ENCODE data around the gene NRARP. TPM values are rescaled to one million over a fixed set of nuclear protein-coding genes. Genes with fewer than 3 reads are reported as not detected.

The NRARP gene
- total RNA-seq, 1 donor from 2014 or later = 170 TPM

DNA sequence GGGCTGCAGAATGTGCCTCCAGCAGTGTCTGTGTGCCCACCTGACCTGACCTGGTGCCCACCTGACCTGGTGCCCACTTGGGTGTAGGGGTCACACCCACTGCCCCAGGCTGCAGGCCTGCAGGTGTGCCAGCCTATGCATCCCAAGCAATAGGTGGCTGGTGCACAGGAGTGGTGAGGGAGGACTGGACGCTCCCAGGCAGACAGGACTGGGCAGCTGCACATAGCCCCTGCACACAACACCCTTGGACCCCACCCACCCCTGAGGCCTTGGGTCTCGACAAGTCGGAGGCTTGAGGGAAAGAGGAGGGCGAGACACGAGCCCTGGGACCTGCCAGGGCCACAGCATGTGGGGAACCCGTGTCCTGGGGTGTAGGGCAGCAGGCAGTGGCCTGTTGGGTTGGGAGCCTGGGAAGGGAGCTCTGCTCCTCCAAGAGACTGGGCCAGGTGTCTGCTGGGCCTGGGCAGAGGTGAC lies 10.8 kb upstream of the NRARP start:
- TF ChIP-seq CTCF (IDR thresholded peaks at IDR 0.05; ENCODE audit: unreplicated experiment) = no peak
- no peak overlapping the region for H3K4me3 Mint-ChIP-seq (ENCODE audit: unreplicated experiment)
- no peaks in the 10 kb centered on the region for H3K9me3 Mint-ChIP-seq (ENCODE audit: unreplicated experiment)
- H3K4me1 Mint-ChIP-seq (ENCODE audit: unreplicated experiment) = no peaks in the 10 kb centered on the region
- DNase-seq (ENCODE audit: low spot score) = no peak
- no peak overlapping the region for H3K27ac Mint-ChIP-seq (ENCODE audit: unreplicated experiment)
- H3K36me3 Mint-ChIP-seq (ENCODE audit: low read depth, unreplicated experiment) = no peaks in the 10 kb centered on the region
- H3K27me3 Mint-ChIP-seq (ENCODE audit: unreplicated experiment) = peaks cover 7% of the 10 kb centered on the region

GRCh38 chr9:137311986-137312851 lies 10.1 kb upstream of the NRARP start:
- DNase-seq (ENCODE audit: low spot score) = no peak
- Mint-ChIP-seq H3K4me1 (ENCODE audit: unreplicated experiment) (peaks cover 4% of the 10 kb centered on the region), H3K4me3 (ENCODE audit: unreplicated experiment) (no peak overlapping the region), H3K9me3 (ENCODE audit: unreplicated experiment) (no peaks in the 10 kb centered on the region), H3K36me3 (ENCODE audit: low read depth, unreplicated experiment) (no peaks in the 10 kb centered on the region), H3K27me3 (ENCODE audit: unreplicated experiment) (peaks cover 7% of the 10 kb centered on the region), H3K27ac (ENCODE audit: unreplicated experiment) (no peak overlapping the region)
- TF ChIP-seq CTCF (IDR thresholded peaks at IDR 0.05; ENCODE audit: unreplicated experiment) = no peak

DNA sequence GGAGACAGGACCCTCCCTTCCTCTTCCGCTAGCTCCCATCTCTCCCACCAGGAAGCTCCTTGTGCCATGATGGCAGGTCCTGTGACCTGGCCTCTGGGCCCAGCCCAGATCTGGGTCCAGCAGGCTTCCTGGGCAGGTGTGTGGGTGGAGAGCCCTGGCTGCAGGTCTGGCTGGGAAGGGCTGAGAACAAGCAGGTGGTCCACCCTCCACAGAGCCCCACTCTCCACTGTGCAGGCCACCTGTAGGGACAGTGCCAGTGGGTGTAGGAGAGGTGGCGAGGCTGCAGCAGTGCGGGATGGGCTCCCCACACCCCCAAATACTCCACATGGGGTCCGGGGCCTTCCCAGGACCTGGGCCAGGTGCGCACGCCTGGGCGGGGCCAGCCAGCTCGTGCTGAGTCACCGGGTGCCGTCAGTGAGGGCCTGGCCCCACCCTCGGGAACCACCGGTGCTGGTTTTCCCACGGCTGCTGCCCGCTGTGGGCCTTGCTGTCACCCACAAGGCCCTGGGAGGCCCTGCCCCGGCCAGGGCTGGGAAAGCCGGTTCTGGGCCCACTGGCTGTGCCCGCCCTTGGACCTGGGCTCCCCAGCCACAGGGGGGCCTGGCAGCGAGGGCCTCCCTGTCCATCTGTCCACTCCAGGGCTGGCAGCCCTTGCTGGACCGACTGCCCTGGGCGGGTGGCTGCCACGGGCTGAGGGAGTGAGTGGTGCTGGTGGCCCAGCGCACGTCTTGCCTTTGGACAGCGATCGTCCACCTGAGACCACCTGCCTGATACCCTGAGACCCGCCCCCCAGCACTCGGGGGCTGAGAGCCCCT lies 9.3 kb upstream of the NRARP start:
- TF ChIP-seq CTCF (IDR thresholded peaks at IDR 0.05; ENCODE audit: unreplicated experiment) = no peak
- H3K27ac Mint-ChIP-seq (ENCODE audit: unreplicated experiment) = no peak overlapping the region
- peaks cover 5% of the 10 kb centered on the region for H3K4me1 Mint-ChIP-seq (ENCODE audit: unreplicated experiment)
- no peaks in the 10 kb centered on the region for H3K36me3 Mint-ChIP-seq (ENCODE audit: low read depth, unreplicated experiment)
- no peak for DNase-seq (ENCODE audit: low spot score)
- H3K27me3 Mint-ChIP-seq (ENCODE audit: unreplicated experiment) = peaks cover 7% of the 10 kb centered on the region
- no peak overlapping the region for H3K4me3 Mint-ChIP-seq (ENCODE audit: unreplicated experiment)
- H3K9me3 Mint-ChIP-seq (ENCODE audit: unreplicated experiment) = no peaks in the 10 kb centered on the region

- no peak for TF ChIP-seq CTCF (IDR thresholded peaks at IDR 0.05; ENCODE audit: unreplicated experiment)
- Mint-ChIP-seq H3K36me3 (ENCODE audit: low read depth, unreplicated experiment) (no peaks in the 10 kb centered on the region), H3K4me1 (ENCODE audit: unreplicated experiment) (peaks cover 5% of the 10 kb centered on the region), H3K27ac (ENCODE audit: unreplicated experiment) (no peak overlapping the region), H3K4me3 (ENCODE audit: unreplicated experiment) (no peak overlapping the region), H3K9me3 (ENCODE audit: unreplicated experiment) (no peaks in the 10 kb centered on the region), H3K27me3 (ENCODE audit: unreplicated experiment) (peaks cover 7% of the 10 kb centered on the region)
- DNase-seq (ENCODE audit: low spot score) = no peak
Measured at GRCh38 chr9:137310189-137311052, 8.3 kb upstream of the NRARP start.
